MCF 10A (cell line): ENCODE data around the gene C1orf87. TPM values are rescaled to one million over a fixed set of nuclear protein-coding genes. Genes with fewer than 3 reads are reported as not detected.

ENCODE experiments used
- BruUV-seq: library from RNA; stranded (reverse); fragments of 400-500 nt; replicated peaks from 2 replicates; lab custom pipeline; 2021; lab: Mats Ljungman, UMichigan
- CTCF ChIA-PET: fragments of 300-600 bp; sonication (Branson Sonifier 250); formaldehyde crosslinking; extraction: SDS; loops from one replicate; lab custom pipeline; 2021; ENCODE audit warnings: antibody characterized with exemption, inconsistent platforms; lab: Yijun Ruan, JAX
- POLR2A ChIA-PET: fragments of 300-600, 350-650 bp; sonication (Branson Sonifier 250); formaldehyde crosslinking; extraction: SDS; loops from one replicate; lab custom pipeline; 2020; ENCODE audit warnings: antibody characterized with exemption, inconsistent platforms; lab: Yijun Ruan, JAX
- DNase-seq: peaks from one replicate; pipeline ENCODE4 v3.0.0-alpha.2; 2018; ENCODE audit not compliant: unreplicated experiment
- H3K27ac Mint-ChIP-seq: one replicate; pipeline ENCODE4 v1.8.0; 2022; ENCODE audit warnings: mild to moderate bottlenecking, low read depth, mixed read lengths; ENCODE audit not compliant: unreplicated experiment
- H3K27me3 Mint-ChIP-seq: one replicate; pipeline ENCODE4 v1.8.0; 2022; ENCODE audit warnings: mixed read lengths; ENCODE audit not compliant: insufficient read depth, unreplicated experiment
- H3K36me3 Mint-ChIP-seq: one replicate; pipeline ENCODE4 v1.8.0; 2022; ENCODE audit warnings: mild to moderate bottlenecking, moderate library complexity, mixed read lengths; ENCODE audit not compliant: insufficient read depth, unreplicated experiment
- H3K4me1 Mint-ChIP-seq: one replicate; pipeline ENCODE4 v1.8.0; 2022; ENCODE audit warnings: mixed read lengths; ENCODE audit not compliant: insufficient read depth, unreplicated experiment
- H3K4me3 Mint-ChIP-seq: one replicate; pipeline ENCODE4 v1.8.0; 2022; ENCODE audit warnings: mild to moderate bottlenecking, moderate library complexity, mixed read lengths; ENCODE audit not compliant: unreplicated experiment
- H3K9me3 Mint-ChIP-seq: one replicate; pipeline ENCODE4 v1.8.0; 2022; ENCODE audit warnings: mixed read lengths; ENCODE audit not compliant: unreplicated experiment
- intact Hi-C: fragments of 100-400 bp; cut with micrococcal nuclease; formaldehyde crosslinking; loops from 2 replicates; pipeline ENCODE4 v1.14.1; 2022
- total RNA-seq: library from RNA; stranded (reverse); gene quantifications from 2 replicates; pipeline ENCODE4 v1.2.3, GENCODE V29; 2022
- TF ChIP-seq, protein P1 (sequence below): fragments of 200-600 bp; IDR thresholded peaks from one replicate; pipeline ENCODE4 v1.8.0; 2022; ENCODE audit warnings: antibody characterized with exemption, mild to moderate bottlenecking; ENCODE audit not compliant: unreplicated experiment

C1orf87 gene
- total RNA-seq, 1 experiment from 2014 or later: not detected

DNA sequence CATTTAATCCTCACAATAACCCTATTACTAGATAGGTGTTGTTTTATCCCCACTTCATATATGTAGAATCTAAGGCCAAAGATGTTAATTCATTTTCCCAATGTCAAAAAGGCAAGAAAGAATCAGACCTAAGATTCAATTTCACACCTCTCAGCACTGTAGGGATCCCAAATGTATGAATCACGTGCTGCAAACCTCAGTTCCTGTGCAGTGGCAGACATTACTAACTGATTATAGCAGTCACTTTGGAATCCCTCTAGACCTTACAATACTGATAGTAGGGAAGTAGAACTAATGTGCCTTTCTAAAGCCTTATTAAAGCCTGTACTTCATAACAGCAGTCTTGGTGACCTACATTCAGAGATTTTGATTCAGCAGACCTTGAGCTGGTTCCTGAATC, 2.3 kb downstream of the C1orf87 start:
- Mint-ChIP-seq H3K4me3 (no peak overlapping the region), H3K27me3 (peaks cover 38% of the 10 kb centered on the region), H3K27ac (no peak overlapping the region), H3K36me3 (no peaks in the 10 kb centered on the region), H3K9me3 (no peaks in the 10 kb centered on the region), H3K4me1 (peaks cover 21% of the 10 kb centered on the region)
- BruUV-seq: no TSS peak
- no peak for DNase-seq
- ChIA-PET POLR2A (no interaction called here), CTCF (interaction anchor here (0.6 to 1.4 kb wide), 2 partner anchors 18 to 89 kb away, joined by 3 to 4 read pairs; no protein-coding TSS in a partner anchor)
- TF ChIP-seq, protein P1, sequence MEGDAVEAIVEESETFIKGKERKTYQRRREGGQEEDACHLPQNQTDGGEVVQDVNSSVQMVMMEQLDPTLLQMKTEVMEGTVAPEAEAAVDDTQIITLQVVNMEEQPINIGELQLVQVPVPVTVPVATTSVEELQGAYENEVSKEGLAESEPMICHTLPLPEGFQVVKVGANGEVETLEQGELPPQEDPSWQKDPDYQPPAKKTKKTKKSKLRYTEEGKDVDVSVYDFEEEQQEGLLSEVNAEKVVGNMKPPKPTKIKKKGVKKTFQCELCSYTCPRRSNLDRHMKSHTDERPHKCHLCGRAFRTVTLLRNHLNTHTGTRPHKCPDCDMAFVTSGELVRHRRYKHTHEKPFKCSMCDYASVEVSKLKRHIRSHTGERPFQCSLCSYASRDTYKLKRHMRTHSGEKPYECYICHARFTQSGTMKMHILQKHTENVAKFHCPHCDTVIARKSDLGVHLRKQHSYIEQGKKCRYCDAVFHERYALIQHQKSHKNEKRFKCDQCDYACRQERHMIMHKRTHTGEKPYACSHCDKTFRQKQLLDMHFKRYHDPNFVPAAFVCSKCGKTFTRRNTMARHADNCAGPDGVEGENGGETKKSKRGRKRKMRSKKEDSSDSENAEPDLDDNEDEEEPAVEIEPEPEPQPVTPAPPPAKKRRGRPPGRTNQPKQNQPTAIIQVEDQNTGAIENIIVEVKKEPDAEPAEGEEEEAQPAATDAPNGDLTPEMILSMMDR: no peak
- intact Hi-C loops: no loop called here

DNA sequence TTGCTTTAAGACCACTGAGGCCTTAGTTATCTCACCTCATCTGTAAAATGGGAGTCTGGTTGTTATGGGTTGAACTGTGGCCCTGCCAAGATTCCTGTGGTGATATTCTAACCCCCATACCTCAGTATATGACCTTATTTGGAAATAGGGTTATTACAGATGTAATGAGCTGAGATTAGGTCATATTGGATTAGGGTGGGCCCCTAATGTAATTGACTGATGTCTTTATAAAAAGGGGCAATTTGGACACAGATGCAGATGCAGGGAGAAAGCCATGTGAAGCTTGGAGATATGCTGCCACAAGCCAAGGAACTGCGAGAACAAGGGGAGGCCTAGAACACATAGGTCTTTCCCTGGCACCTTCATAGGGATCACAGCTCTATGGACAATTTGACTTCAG, 3.9 kb downstream of the C1orf87 start:
- Mint-ChIP-seq H3K36me3 (no peaks in the 10 kb centered on the region), H3K4me1 (peaks cover 24% of the 10 kb centered on the region), H3K4me3 (no peak overlapping the region), H3K27me3 (peaks cover 22% of the 10 kb centered on the region), H3K9me3 (no peaks in the 10 kb centered on the region), H3K27ac (no peak overlapping the region)
- intact Hi-C loops: no loop called here
- ChIA-PET POLR2A (no interaction called here), CTCF (no interaction called here)
- no TSS peak for BruUV-seq
- no peak for DNase-seq
- TF ChIP-seq, protein P1: no peak

DNA sequence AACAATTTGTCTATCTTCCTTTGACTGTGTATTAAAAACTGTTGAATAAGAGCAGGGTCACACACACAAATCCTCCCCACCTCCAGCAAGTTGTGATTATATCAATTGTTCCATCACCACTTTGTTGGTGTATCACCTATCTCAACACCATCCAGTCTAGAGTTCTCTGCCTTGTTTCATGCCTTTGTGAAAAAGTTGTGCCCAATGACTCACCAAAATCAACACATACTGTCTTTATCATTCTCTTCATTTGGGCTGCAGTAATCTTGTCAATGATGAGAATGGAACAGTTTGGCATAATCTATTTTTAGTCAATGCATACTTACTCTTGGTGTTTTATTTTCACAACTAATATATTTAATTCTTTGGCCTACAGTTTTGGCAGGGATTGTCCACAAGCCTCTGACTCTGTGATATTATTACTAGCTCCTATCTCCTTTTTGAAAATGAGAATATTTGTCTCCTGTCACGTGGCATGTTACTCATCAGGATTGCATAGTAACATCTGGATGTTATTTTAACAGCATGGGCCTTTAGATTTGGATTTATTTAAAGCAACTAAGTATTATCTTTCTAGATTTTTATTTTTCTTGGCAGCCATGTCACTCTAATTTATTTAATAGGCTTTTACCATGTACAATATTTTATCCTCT, 5.1 kb downstream of the C1orf87 start:
- Mint-ChIP-seq H3K36me3 (no peaks in the 10 kb centered on the region), H3K27me3 (peaks cover 15% of the 10 kb centered on the region), H3K27ac (no peak overlapping the region), H3K9me3 (no peaks in the 10 kb centered on the region), H3K4me3 (no peak overlapping the region), H3K4me1 (peaks cover 24% of the 10 kb centered on the region)
- TF ChIP-seq, protein P1: no peak
- peak; percentile 36 for DNase-seq
- intact Hi-C loops: no loop called here
- CTCF ChIA-PET: interaction anchor here (0.8 kb wide), 1 partner anchor 937 kb away, joined by 3 read pairs; no protein-coding TSS in a partner anchor
- no TSS peak for BruUV-seq
- POLR2A ChIA-PET: no interaction called here

DNA sequence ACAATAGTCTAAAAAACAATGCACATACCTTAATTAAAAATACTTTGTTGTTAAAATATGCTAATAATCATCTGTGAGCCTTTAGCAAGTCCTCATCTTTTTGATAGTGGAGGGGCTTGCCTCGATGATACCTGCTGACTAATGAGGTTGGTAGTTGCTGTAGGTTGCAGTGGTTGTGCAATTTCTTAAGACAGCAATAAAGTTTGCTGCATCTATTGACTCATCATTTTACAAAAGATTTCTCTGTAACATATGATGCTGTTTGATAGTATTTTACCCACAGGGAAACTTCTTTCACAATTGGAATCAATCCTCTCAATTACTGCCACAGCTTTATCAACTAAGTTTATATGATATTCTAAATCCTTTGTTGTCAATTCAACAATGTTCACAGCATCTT, 7.6 kb downstream of the C1orf87 start:
- no peaks in the 10 kb centered on the region for H3K36me3 Mint-ChIP-seq
- peak; percentile 61 for DNase-seq
- BruUV-seq: no TSS peak
- H3K27me3 Mint-ChIP-seq: peaks cover 19% of the 10 kb centered on the region
- no peaks in the 10 kb centered on the region for H3K9me3 Mint-ChIP-seq
- no peak overlapping the region for H3K4me3 Mint-ChIP-seq
- ChIA-PET POLR2A (no interaction called here), CTCF (no interaction called here)
- TF ChIP-seq, protein P1: no peak
- no peak overlapping the region for H3K27ac Mint-ChIP-seq
- peaks cover 24% of the 10 kb centered on the region for H3K4me1 Mint-ChIP-seq
- intact Hi-C loops: no loop called here
